ENCODE results near the gene ZNF410. TPM values are rescaled to one million over a fixed set of nuclear protein-coding genes. Genes with fewer than 3 reads are reported as not detected.
"Not testable (repeated sequence)": the region's sequence is repeated elsewhere in the genome, so short reads cannot be mapped to it uniquely, and the experiment has no call there.

The ZNF410 gene
- total and polyA plus RNA-seq, 2 experiments from 2014 or later, result 42.1 to 70.4 TPM

GRCh38 chr14:73862480-73862879 lies 24.2 kb upstream of the ZNF410 start:
- Histone ChIP-seq H3K9me3 (ENCODE audit: low read depth) (no peaks in the 10 kb centered on the region), H3K4me2 (no peak overlapping the region), H3K9me2 (replicated peaks; ENCODE audit: insufficient read depth) (no peaks in the 10 kb centered on the region), H3K4me3 (no peak overlapping the region), H3K27me3 (no peaks in the 10 kb centered on the region), H3K4me1 (ENCODE audit: insufficient read depth) (no peaks in the 10 kb centered on the region), H3K36me3 (replicated peaks; ENCODE audit: insufficient read depth, low read depth) (no peaks in the 10 kb centered on the region), H2AFZ (no peak overlapping the region), H3K79me2 (no peaks in the 10 kb centered on the region), H3K27ac (no peak overlapping the region), H4K20me1 (ENCODE audit: insufficient read depth, poor library complexity, severe bottlenecking) (no peaks in the 10 kb centered on the region)
- TF ChIP-seq EZH2phosphoT487 (IDR thresholded peaks at IDR 0.05; ENCODE audit: low read depth, severe bottlenecking, unreplicated experiment) (no peak), CTCF (IDR thresholded peaks at IDR 0.05; ENCODE audit: poor library complexity) (no peak), EZH2 (IDR thresholded peaks at IDR 0.05; ENCODE audit: borderline replicate concordance) (no peak)
- WGBS (ENCODE audit: low lambda C conversion rate, missing lambda C conversion rate), result 94% methylated on average over 8 of the region's 8 CpGs
- no peak for DNase-seq (ENCODE audit: low spot score)

- Histone ChIP-seq H4K20me1 (ENCODE audit: insufficient read depth, poor library complexity, severe bottlenecking) (no peaks in the 10 kb centered on the region), H3K9me2 (replicated peaks; ENCODE audit: insufficient read depth) (no peaks in the 10 kb centered on the region), H3K9me3 (ENCODE audit: low read depth) (no peaks in the 10 kb centered on the region), H3K27me3 (no peaks in the 10 kb centered on the region), H3K36me3 (replicated peaks; ENCODE audit: insufficient read depth, low read depth) (no peaks in the 10 kb centered on the region), H3K27ac (no peak overlapping the region), H3K4me1 (ENCODE audit: insufficient read depth) (no peaks in the 10 kb centered on the region), H3K4me2 (no peak overlapping the region), H3K4me3 (no peak overlapping the region), H2AFZ (no peak overlapping the region), H3K79me2 (no peaks in the 10 kb centered on the region)
- 94% methylated on average over 2 of the region's 2 CpGs for WGBS (ENCODE audit: low lambda C conversion rate, missing lambda C conversion rate)
- no peak for DNase-seq (ENCODE audit: low spot score)
- no peak for TF ChIP-seq EZH2 (IDR thresholded peaks at IDR 0.05; ENCODE audit: borderline replicate concordance)
- no peak for TF ChIP-seq EZH2phosphoT487 (IDR thresholded peaks at IDR 0.05; ENCODE audit: low read depth, severe bottlenecking, unreplicated experiment)
- no peak for TF ChIP-seq CTCF (IDR thresholded peaks at IDR 0.05; ENCODE audit: poor library complexity)
Measured at GRCh38 chr14:73863209-73863608, 23.4 kb upstream of the ZNF410 start.

- WGBS (ENCODE audit: low lambda C conversion rate, missing lambda C conversion rate), result 80% methylated on average over 8 of the region's 8 CpGs
Measured at GRCh38 chr14:73865534-73866113, 21.0 kb upstream of the ZNF410 start.

GRCh38 chr14:73869754-73870153 lies 16.9 kb upstream of the ZNF410 start:
- not testable (repeated sequence) for H3K4me2 ChIP-seq; H3K4me1 ChIP-seq (ENCODE audit: insufficient read depth); DNase-seq (ENCODE audit: low spot score); H4K20me1 ChIP-seq (ENCODE audit: insufficient read depth, poor library complexity, severe bottlenecking); H3K79me2 ChIP-seq; H3K36me3 ChIP-seq (replicated peaks; ENCODE audit: insufficient read depth, low read depth); H2AFZ ChIP-seq; H3K27ac ChIP-seq; H3K9me2 ChIP-seq (replicated peaks; ENCODE audit: insufficient read depth); H3K27me3 ChIP-seq; H3K4me3 ChIP-seq; H3K9me3 ChIP-seq (ENCODE audit: low read depth)
- WGBS (ENCODE audit: low lambda C conversion rate, missing lambda C conversion rate), result 97% methylated on average over 11 of the region's 11 CpGs

More at GRCh38 chr14:73865534-73866113, 21.0 kb upstream of the ZNF410 start:
- H4K20me1 ChIP-seq (ENCODE audit: insufficient read depth, poor library complexity, severe bottlenecking), result no peaks in the 10 kb centered on the region
- H3K36me3 ChIP-seq (replicated peaks; ENCODE audit: insufficient read depth, low read depth), result no peaks in the 10 kb centered on the region
- TF ChIP-seq EZH2 (IDR thresholded peaks at IDR 0.05; ENCODE audit: borderline replicate concordance) (no peak), EZH2phosphoT487 (IDR thresholded peaks at IDR 0.05; ENCODE audit: low read depth, severe bottlenecking, unreplicated experiment) (no peak), CTCF (IDR thresholded peaks at IDR 0.05; ENCODE audit: poor library complexity) (no peak)
- no peaks in the 10 kb centered on the region for H3K4me1 ChIP-seq (ENCODE audit: insufficient read depth)
- no peaks in the 10 kb centered on the region for H3K9me2 ChIP-seq (replicated peaks; ENCODE audit: insufficient read depth)
- H3K4me2 ChIP-seq, result no peak overlapping the region
- H2AFZ ChIP-seq, result no peak overlapping the region
- no peaks in the 10 kb centered on the region for H3K79me2 ChIP-seq
- no peaks in the 10 kb centered on the region for H3K9me3 ChIP-seq (ENCODE audit: low read depth)
- H3K27ac ChIP-seq, result no peak overlapping the region
- H3K4me3 ChIP-seq, result no peak overlapping the region
- no peaks in the 10 kb centered on the region for H3K27me3 ChIP-seq
- DNase-seq (ENCODE audit: low spot score), result no peak

Measured in hepatocyte (in vitro differentiated cells).